HG02973 (cell line): ENCODE measurements around the gene MIB1.
"Not testable (repeated sequence)": the region's sequence is repeated elsewhere in the genome, so short reads cannot be mapped to it uniquely, and the experiment has no call there.

Experiments
- ATAC-seq: cut with Tn5 transposase; IDR thresholded peaks from one replicate; pipeline ENCODE4 v1.9.1; 2021; ENCODE audit warnings: moderate library complexity; ENCODE audit not compliant: unreplicated experiment

Gene MIB1

GRCh38 chr18:21740538-21741311 lies at the start of gene MIB1:
Gene MIB1, plus strand, starts transcription at chr18:21740792. Its CDS starts 792 bp downstream, at chr18:21741584.
- peak; percentile 98 for ATAC-seq

- no peak for ATAC-seq
These were observed 47.3 kb upstream of the MIB1 start for GRCh38 chr18:21693322-21693721.

- ATAC-seq, result no peak
These were observed 40.0 kb upstream of the MIB1 start for GRCh38 chr18:21700528-21701075.

GRCh38 chr18:21701621-21702020 lies 39.0 kb upstream of the MIB1 start:
- ATAC-seq, result no peak

GRCh38 chr18:21702602-21703001 lies 38.0 kb upstream of the MIB1 start:
- ATAC-seq, result no peak

GRCh38 chr18:21703241-21703820 lies 37.3 kb upstream of the MIB1 start:
- ATAC-seq, result no peak

- ATAC-seq, result peak; percentile 92
These were observed 35.8 kb upstream of the MIB1 start, which contains the start of gene ABHD3 for GRCh38 chr18:21704603-21705364. Gene ABHD3, minus strand, starts transcription at chr18:21704774. Its CDS starts 109 bp downstream, at chr18:21704665.

- ATAC-seq, result no peak
These were observed 34.2 kb upstream of the MIB1 start for GRCh38 chr18:21706386-21706865.

GRCh38 chr18:21707130-21707529 lies 33.5 kb upstream of the MIB1 start:
- ATAC-seq, result not testable (repeated sequence)

GRCh38 chr18:21714474-21714873 lies 26.1 kb upstream of the MIB1 start:
- ATAC-seq, result no peak

- no peak for ATAC-seq
These were observed 17.9 kb upstream of the MIB1 start for GRCh38 chr18:21722687-21723086.

- no peak for ATAC-seq
These were observed 15.4 kb upstream of the MIB1 start for GRCh38 chr18:21725201-21725600.

GRCh38 chr18:21727702-21728101 lies 12.9 kb upstream of the MIB1 start:
- ATAC-seq, result no peak

- no peak for ATAC-seq
These were observed 7.6 kb upstream of the MIB1 start for GRCh38 chr18:21733011-21733410.

GRCh38 chr18:21735452-21736015 lies 5.1 kb upstream of the MIB1 start:
- no peak for ATAC-seq

- ATAC-seq, result not testable (repeated sequence)
These were observed 3.7 kb upstream of the MIB1 start for GRCh38 chr18:21736926-21737325.

GRCh38 chr18:21739604-21740537 lies 721 bp upstream of the MIB1 start:
- ATAC-seq, result peak; percentile 10

- ATAC-seq, result no peak
These were observed 645 bp downstream of the MIB1 start for GRCh38 chr18:21741312-21741561.

- peak; percentile 14 for ATAC-seq
These were observed 1.1 kb downstream of the MIB1 start for GRCh38 chr18:21741562-21742314.
